HG03469 (cell line): ENCODE measurements around the gene MTREX.
"Not testable (repeated sequence)": the region's sequence is repeated elsewhere in the genome, so short reads cannot be mapped to it uniquely, and the experiment has no call there.

Experiments
- ATAC-seq: cut with Tn5 transposase; IDR thresholded peaks from one replicate; pipeline ENCODE4 v1.9.1; 2021; ENCODE audit warnings: mild to moderate bottlenecking, moderate library complexity, moderate number of reproducible peaks; ENCODE audit not compliant: unreplicated experiment

MTREX gene

GRCh38 chr5:55307383-55308253 is at the start of gene MTREX, which contains the start of gene DHX29:
TSS of gene MTREX (plus strand) at chr5:55307989. CDS start at chr5:55308014, 25 bp downstream.
TSS of gene DHX29 (minus strand) at chr5:55307694. CDS start at chr5:55307573, 121 bp downstream.
- ATAC-seq, result peak; percentile 73

- no peak for ATAC-seq
Measured at GRCh38 chr5:55258339-55258738, 49.5 kb upstream of the MTREX start.

- ATAC-seq, result no peak
Measured at GRCh38 chr5:55276771-55277170, 31.0 kb upstream of the MTREX start.

GRCh38 chr5:55278778-55279177 is 29.0 kb upstream of the MTREX start:
- ATAC-seq, result no peak

- ATAC-seq, result no peak
Measured at GRCh38 chr5:55286411-55286933, 21.3 kb upstream of the MTREX start.

- ATAC-seq, result no peak
Measured at GRCh38 chr5:55289808-55290207, 18.0 kb upstream of the MTREX start.

GRCh38 chr5:55290991-55291390 is 16.8 kb upstream of the MTREX start:
- ATAC-seq, result no peak

- ATAC-seq, result no peak
Measured at GRCh38 chr5:55294935-55295334, 12.9 kb upstream of the MTREX start.

- no peak for ATAC-seq
Measured at GRCh38 chr5:55300890-55301289, 6.9 kb upstream of the MTREX start.

- no peak for ATAC-seq
Measured at GRCh38 chr5:55303238-55303690, 4.5 kb upstream of the MTREX start.

GRCh38 chr5:55304584-55304983 is 3.2 kb upstream of the MTREX start:
- no peak for ATAC-seq

- no peak for ATAC-seq
Measured at GRCh38 chr5:55305345-55305744, 2.4 kb upstream of the MTREX start.

- ATAC-seq, result no peak
Measured at GRCh38 chr5:55306641-55307382, 977 bp upstream of the MTREX start.

GRCh38 chr5:55308254-55308836 is 556 bp downstream of the MTREX start:
- ATAC-seq, result no peak

- ATAC-seq, result no peak
Measured at GRCh38 chr5:55313870-55314617, 6.3 kb downstream of the MTREX start.

GRCh38 chr5:55316289-55316688 is 8.5 kb downstream of the MTREX start:
- ATAC-seq, result no peak

- ATAC-seq, result no peak
Measured at GRCh38 chr5:55316837-55317236, 9.0 kb downstream of the MTREX start.

GRCh38 chr5:55318237-55318636 is 10.4 kb downstream of the MTREX start:
- not testable (repeated sequence) for ATAC-seq

GRCh38 chr5:55319491-55319890 is 11.7 kb downstream of the MTREX start:
- no peak for ATAC-seq

- no peak for ATAC-seq
Measured at GRCh38 chr5:55320571-55320970, 12.8 kb downstream of the MTREX start.
